OCI-LY3 (cell line): Measurements from ENCODE around the gene GNG12.

Experiments used
- CTCF ChIP-seq: fragments of 200-600, 300-600 bp; sonication (generic); IDR thresholded peaks from 2 replicates; pipeline ENCODE4 v1.5.1; 2014; ENCODE audit warnings: antibody characterized with exemption, low read length, low read depth
- EZH2phosphoT487 ChIP-seq: fragments of 200-600 bp; shearing (Covaris generic); IDR thresholded peaks from 2 replicates; pipeline ENCODE4 v1.6.1; 2018; ENCODE audit warnings: antibody characterized with exemption, mixed run types, low read depth

GRCh38 chr1:67732750-67733151 is 100.5 kb downstream of the GNG12 start:
- no peak for TF ChIP-seq CTCF
- no peak for TF ChIP-seq EZH2phosphoT487
